ENCODE data around the gene TAF15. TPM values are rescaled to one million over a fixed set of nuclear protein-coding genes. Genes with fewer than 3 reads are reported as not detected.

Gene TAF15
- total and polyA plus RNA-seq, 10 of the 15 experiments (the other 5 are each of a cell fraction or from before 2014, with no cell fraction given) = 9.5 to 259 (median 40.4) TPM

- Histone ChIP-seq H2AFZ (ENCODE audit: control insufficient read depth, low read depth, low read length) (peak overlapping the region; percentile 99), H3K79me2 (ENCODE audit: control insufficient read depth, insufficient read depth, low read length) (peaks cover 43% of the 10 kb centered on the region), H3K27me3 (replicated peaks in 1 of 2; ENCODE audit: control insufficient read depth in 2 of 2, insufficient read depth in 2 of 2, low read length in 1 of 2) (no peaks in the 10 kb centered on the region), H3K9ac (ENCODE audit: control insufficient read depth, insufficient read depth, low read length) (peak overlapping the region; percentile 84), H3K4me1 (ENCODE audit: control insufficient read depth, insufficient read depth, low read length) (peaks cover 4% of the 10 kb centered on the region), H3K4me2 (ENCODE audit: control insufficient read depth, insufficient read depth) (peak overlapping the region; percentile 88), H3K36me3 (ENCODE audit: control insufficient read depth in 2 of 2, insufficient read depth in 2 of 2, low read length in 1 of 2) (0 out of 4 replicates have a peak, but pooled peaks cover 0 to 2% of the 10 kb centered on the region in 2 experiments), H3K27ac (ENCODE audit: control insufficient read depth, insufficient read depth) (peak overlapping the region; percentile 94), H4K20me1 (ENCODE audit: control insufficient read depth, insufficient read depth) (peaks cover 2% of the 10 kb centered on the region; the same call in 1 of the 2 replicates), H3K9me3 (replicated peaks; ENCODE audit: control insufficient read depth, insufficient read depth, low read length) (no peaks in the 10 kb centered on the region), H3K4me3 (peak overlapping the region; percentile 70)
- DNase-seq (ENCODE audit: low read depth, low spot score) (no peak), FAIRE-seq (no peak), ATAC-seq (no peak)
- ChIA-PET RAD21 (ENCODE audit: unreplicated experiment) (interaction anchor here (0.6 to 3.2 kb wide), 14 partner anchors 22 to 677 kb away, joined by 3 to 50 read pairs (median 4); partner anchors contain the start of genes CCL5, PEX12 and RDM1), CTCF (interaction anchor here (0.7 to 11.6 kb wide), 20 partner anchors 9 to 677 kb away, joined by 3 to 220 read pairs (median 4); partner anchors contain the start of genes C17orf50 and SLFN12L), POLR2A (interaction anchor here (0.5 to 3.2 kb wide), 10 partner anchors 19 to 736 kb away, joined by 3 to 24 read pairs (median 4); partner anchors contain the start of genes GGNBP2 and PEX12), SMC1A (ENCODE audit: uncharacterized antibody, unreplicated experiment) (interaction anchor here (0.7 to 3.5 kb wide), 9 partner anchors 11 to 360 kb away, joined by 3 to 33 read pairs (median 4); partner anchors contain the start of genes CCL5 and SLFN13)
- 20% methylated on average over 19 of the region's 19 CpGs for WGBS (ENCODE audit: insufficient coverage, insufficient replicate concordance, low lambda C conversion rate, missing lambda C conversion rate)
- in situ Hi-C loops (cut with MboI) (loop anchor here (5.0 kb wide), 1 partner anchor 41 kb away; no protein-coding TSS in a partner anchor), intact Hi-C loops (cut with micrococcal nuclease; ENCODE audit: unreplicated experiment) (loop anchor here (2.0 kb wide), 1 partner anchor 42 kb away; no protein-coding TSS in a partner anchor)
- TSS peak; percentile 96 for BruUV-seq (replicated peaks)
- TF ChIP-seq ETV6 (conservative IDR thresholded peaks at IDR 0.05 in 1 of 2, IDR thresholded peaks at IDR 0.05 in 1 of 2; ENCODE audit: borderline replicate concordance in 1 of 2, low read depth in 1 of 2) = no peak
- peak; percentile 40; the same call in 1 of the 2 replicates for TF ChIP-seq SIN3A (IDR thresholded peaks at IDR 0.05; ENCODE audit: low read depth, low read length)
Observed at GRCh38 chr17:35808240-35808961, 883 bp upstream of the TAF15 start.

Data from GM12878 (cell line).